ENCODE data around the gene C5orf34. TPM values are rescaled to one million over a fixed set of nuclear protein-coding genes. Genes with fewer than 3 reads are reported as not detected.
"Not testable (repeated sequence)": the region's sequence is repeated elsewhere in the genome, so short reads cannot be mapped to it uniquely, and the experiment has no call there.

The C5orf34 gene, protein sequence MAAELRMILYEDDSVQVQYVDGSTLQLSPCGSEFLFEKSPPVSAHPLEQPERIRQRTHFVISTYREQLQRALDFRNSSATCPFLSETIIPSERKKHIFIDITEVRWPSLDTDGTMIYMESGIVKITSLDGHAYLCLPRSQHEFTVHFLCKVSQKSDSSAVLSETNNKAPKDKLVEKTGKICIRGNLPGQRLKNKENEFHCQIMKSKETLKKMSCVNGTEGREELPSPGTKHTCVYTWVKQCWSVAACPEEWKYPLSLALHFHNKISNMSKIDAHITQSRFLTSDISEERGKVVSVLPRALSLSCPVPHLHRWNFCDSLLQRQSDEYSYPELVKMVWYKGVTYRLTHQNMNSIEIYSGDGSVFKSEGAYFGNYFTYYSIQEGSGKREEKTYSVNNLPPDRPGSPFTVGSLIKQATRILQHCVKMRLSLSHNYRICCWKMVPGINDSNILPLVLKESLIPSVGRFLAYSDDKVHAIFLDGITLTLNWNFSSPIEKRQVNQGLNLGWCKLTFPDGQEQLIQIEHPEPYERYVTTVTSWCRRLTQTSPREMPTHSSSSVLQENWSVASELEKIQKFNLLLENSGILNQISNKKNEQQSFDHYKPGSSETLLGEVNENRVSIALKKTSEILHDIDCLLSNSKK
- total RNA-seq, result 0.69 TPM

DNA sequence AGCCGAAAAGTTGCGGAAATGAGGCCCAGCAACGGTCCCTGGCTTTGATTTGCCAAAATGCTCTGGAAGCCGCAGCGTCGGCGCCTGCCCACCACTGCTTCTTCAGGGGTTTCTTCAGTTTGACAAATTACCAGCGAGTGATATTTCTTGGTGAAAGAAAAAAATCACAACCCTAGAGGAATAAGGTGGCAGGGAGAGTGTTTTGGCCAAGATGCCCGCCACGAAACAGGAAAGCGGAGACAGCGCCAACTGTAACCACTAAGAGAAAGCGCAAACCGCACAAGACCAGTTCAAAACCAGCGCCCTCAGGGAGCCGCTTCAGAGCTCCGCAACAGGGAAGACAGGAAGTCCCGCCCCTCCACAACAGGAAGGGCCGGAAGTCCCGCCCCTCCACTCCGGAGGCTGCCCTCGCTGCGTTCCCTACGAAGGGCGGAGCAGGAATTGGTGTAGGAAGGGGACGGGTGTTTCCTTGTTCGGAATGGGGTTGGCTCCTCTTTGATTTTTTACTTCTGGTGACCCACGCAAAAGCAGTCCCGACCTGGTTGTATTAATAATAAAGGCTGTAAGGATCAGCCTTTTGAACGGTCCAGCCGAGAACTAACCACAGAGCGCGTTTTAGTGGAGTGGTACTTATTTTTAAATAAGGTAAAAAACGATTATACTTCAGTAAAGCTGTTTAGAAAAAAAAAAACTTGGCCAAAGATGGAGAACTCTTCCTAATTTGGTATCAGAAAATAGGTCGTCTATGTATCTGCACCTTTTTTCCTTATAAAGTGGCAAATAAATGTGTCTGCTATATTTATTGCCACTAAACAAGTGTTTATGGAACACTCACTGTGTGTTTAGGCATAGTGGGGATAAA is at the start of gene C5orf34:
TSS of gene C5orf34 (minus strand) at position 333 of the 862 bp plus-strand sequence. CDS start 5,809 bp downstream, outside the sequence.
- DNase-seq (ENCODE audit: low spot score), result peak; percentile 97

DNA sequence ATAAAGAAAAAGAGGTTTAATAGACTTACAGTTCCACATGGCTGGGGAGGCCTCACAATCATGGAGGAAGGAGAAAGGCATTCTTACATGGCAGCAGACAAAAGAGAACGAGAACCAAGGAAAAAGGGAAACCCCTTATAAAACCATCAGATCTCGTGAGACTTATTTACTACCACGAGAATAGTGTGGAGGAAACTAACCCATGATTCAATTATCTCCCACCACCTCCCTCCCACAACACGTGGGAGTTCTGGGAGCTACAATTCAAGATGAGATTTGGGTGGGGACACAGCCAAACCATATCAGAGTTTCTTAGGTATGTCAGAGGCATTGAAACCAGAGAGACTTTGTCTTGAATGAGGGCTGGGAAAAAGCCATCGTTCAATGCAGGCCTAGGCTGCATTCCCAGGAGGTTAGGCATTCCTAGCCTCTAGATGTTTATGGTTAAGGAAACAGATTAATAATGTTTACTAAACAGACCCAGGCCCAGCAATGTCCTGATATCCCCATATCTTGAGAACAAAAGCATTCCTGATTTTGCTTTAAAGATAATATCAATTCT is 49.4 kb upstream of the C5orf34 start:
- DNase-seq (ENCODE audit: low spot score), result no peak

DNA sequence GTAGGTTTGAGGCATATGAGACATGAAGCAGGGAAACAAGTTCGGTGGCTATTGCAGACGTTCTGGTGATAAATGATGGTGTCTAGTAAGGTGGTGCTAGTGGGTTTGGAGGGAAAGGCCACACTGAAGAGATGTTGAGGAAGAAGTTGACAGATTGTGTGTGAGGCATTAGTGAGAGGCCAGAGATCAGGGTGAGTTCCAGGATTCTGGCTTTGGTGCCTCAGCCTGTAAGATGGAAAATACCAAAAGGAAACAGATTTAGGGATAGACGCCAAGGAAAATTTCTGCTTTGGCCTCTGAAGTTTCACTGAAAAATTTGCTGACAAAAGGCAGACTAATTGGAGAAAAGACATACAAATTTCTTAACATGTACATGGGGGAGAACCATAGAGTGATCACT is 48.4 kb upstream of the C5orf34 start:
- no peak for DNase-seq (ENCODE audit: low spot score)

DNA sequence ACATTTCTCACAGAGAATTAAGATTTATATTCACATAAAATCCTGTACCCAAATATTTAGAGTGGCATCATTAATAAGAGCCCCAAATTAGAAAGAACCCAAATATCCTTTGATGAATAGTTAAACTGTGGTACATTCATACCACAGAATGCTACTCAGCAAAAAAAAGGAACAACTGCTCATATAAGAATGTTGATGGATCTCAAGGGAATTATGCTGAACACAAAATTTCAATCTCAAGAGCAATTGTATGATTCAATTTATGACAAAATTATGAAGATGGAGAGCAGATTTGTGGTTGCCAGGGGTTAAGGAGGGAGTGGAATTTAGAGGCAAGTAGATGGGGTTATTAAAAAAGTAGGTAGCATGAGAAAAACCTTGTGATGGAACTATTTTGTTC is 46.4 kb upstream of the C5orf34 start:
- no peak for DNase-seq (ENCODE audit: low spot score)

DNA sequence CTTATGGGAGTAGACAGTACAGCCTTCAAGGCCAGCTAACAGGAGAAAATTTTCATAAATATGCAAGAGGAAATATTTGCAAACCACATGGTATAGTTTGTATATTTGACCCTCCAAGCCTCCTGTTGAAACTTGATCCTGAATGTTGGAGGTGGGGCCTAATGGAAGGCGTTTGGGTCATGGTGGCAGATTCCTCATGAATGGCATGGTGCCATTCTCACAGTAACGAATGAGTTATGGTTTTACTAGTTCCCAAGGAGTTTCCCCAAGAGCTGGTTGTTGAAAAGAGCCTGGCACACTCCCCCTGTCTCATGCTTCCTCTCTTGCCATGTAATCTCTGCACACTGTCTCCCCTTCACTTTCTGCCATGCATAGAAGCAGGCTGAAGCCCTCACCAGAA is 45.2 kb upstream of the C5orf34 start:
- DNase-seq (ENCODE audit: low spot score), result no peak

DNA sequence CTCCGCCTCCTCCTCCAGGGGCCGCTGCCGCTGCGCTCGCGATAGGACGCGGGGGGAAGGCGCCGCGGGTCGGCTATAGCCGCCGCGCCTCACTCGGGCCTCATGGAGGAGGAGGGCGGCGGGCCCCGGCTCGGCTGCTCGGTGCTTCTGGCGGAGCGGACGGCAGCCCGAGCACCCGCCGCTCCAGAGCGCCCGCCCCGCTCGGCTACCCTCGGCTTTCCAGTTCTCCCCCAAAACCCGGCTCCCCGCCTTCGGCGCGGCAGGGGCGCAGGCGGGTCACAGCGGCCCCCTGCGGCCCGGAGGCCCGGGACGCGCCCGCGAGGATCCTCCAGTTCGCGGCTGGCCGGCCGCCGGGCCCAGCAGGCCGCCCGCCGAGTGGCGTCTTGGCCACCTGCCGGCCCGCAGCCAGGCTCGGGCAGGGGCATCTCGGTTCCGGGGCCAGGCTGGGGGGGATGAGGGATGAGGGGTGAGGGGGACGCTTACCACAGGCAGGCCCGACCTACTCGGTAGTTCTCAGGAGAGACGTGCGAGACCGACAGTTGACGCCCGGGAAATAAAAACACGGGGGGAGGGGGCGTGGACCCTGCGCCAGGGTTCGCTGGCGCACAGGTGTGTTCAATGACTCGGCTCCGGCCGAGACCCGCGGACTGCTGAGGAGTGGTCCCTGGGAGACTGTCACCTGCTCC is 42.1 kb upstream of the C5orf34 start, which contains the start of gene PAIP1:
TSS of gene PAIP1 (minus strand) at position 221 of the 686 bp plus-strand sequence. CDS start 231 bp downstream, outside the sequence.
- peak; percentile 79 for DNase-seq (ENCODE audit: low spot score)

DNA sequence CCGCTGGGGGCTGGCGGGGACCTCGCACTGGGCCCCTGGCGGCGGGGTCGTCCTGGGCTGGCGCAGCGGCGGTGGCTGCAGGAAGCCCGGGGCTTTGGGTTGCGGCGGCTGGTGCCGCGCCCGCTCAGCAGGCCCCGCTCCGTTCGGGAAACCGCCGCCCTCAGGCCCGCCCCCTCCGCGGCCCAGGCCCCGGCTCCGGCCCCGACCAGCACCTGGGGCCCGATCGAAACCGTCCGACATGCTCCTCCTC is 41.6 kb upstream of the C5orf34 start:
- DNase-seq (ENCODE audit: low spot score), result not testable (repeated sequence)

DNA sequence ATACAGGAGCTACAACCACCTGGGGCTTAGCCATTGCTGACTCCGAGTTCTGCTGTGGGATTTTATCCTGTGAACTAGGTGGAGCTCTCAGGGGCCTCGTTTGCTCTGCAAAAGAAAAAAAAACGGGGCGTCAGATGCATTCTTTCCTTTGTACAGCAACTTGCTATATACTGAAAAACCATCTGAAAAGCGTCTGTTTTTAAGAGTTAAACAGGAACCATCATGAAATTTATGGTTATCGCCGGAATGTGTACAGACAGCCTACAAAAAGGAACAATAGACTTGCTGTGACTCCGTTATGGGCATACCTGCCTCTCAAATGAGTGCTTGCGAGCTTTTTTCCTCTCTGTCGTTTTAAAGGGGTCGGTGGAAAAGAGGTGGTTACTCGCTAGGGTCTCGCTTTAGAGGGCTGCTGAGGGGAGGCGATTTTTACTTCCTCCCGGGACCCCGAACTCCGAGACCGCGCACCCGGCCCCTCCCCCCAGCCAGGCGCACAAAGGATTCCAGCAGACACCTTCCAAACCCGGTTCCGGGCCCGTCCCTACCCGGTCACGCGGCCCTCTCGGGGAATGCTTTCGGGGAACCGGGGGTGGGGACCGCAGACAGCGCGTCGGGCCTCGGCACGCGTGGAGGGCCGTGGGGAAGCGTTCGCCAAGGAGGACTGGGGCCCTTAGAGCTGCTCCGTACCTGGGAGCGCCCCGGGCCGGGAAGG is 41.1 kb upstream of the C5orf34 start:
- DNase-seq (ENCODE audit: low spot score), result peak; percentile 40

DNA sequence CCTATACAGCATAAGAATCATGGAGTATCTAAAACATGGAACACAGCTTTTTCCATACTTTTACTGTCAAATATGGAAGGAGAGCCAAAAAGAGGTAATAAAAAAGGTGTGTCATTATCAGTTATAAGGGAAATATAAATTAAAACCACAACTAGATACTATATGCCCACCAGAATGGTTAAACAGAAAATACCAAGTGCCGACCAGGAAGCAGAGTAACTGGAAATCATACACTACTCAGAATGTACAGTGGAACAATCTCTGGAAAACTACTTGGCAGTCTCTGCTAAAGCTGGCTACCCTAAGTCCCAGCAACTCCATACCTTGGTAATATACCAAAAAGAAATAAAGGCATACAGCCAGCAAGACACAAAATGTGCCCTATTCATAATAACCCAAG is 39.5 kb upstream of the C5orf34 start:
- no peak for DNase-seq (ENCODE audit: low spot score)

DNA sequence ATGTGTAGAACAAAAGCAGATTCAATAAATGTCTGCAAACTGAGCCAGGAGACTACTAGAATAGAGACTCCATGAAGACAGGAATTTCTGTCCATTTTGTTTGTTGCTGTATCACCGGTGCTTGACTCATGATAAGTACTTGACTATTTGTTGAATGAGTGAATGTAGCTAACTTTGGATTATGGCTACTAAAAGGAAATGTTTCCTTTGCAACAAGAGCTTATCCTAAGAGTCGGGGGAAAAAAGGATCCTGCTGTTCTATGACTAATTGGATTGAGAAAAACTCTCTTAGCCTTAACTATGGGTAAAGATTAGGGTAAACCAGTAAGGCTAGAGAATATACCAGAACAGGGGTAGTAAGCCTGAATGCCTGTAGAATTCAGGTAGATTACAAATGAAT is 38.4 kb upstream of the C5orf34 start:
- no peak for DNase-seq (ENCODE audit: low spot score)

DNA sequence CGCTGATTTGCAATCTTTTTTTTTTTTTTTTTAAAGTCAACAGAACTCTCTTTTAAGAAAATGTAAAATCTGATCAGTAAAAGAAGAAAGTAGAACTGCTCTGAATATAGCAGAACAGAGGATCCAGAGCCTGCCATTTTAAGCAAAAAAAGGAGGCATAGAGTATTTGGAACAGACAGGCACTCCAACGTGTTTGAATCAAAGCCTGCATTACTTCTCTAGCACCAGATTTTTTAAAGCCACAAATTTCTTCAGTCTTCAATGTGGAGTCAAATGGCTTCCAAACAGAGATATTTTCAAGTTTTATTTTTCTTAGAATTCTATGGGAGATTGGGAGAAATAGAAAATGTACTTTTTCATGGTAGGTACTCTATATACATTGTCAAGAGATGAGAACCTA is 36.8 kb upstream of the C5orf34 start:
- no peak for DNase-seq (ENCODE audit: low spot score)

DNA sequence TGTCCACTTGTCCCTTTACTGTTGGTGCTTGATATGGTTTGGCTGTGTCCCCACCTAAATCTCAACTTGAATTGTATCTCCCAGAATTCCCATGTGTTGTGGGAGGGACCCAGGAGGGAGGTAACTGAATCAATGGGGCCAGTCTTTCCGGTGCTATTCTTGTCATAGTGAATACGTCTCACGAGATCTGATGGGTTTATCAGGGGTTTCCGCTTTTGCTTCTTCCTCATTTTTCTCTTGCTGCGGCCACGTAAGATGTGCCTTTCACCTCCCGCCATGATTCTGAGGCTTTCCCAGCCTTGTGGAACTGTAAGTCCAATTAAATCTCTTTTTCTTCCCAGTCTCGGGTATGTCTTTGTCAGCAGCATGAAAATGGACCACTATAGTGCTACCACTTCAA is 34.3 kb upstream of the C5orf34 start:
- DNase-seq (ENCODE audit: low spot score), result not testable (repeated sequence)

DNA sequence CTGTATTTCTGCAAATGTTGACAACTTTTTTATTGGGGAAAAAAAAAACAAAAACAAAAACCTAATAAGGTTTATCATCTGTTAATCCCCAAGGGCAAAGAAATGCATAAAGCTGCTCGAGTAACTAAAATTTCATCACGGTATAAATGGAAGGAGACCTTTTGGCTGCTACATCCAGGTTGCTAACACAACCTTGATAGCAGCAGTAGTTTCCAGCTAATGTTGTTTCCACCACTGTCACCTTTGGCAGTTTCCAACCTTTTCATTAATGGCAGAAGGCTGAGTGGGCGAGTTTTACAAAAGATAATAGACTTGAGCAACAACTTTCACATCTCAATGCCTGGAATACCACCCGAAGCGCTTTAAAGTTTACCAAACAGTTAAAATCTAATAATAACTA is 33.4 kb upstream of the C5orf34 start:
- no peak for DNase-seq (ENCODE audit: low spot score)

DNA sequence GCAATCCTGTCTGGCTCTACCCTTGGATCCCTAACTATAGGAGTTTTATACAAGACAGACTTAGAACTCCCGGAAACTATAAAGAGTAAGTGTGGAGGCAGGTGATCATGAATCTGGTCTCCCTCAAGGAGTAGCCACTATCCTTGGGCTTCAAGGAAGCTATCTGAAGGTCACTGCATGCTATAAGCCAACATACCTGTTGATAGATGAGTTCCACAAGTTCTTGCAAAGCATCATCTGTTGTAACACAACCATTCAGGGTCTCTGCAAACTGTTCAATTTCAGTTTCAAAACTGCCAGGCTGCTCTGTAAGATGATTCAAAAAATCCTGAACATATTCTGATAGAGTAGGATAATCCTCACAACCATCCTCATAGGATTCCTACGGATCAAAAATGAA is 32.6 kb upstream of the C5orf34 start:
- DNase-seq (ENCODE audit: low spot score), result no peak

DNA sequence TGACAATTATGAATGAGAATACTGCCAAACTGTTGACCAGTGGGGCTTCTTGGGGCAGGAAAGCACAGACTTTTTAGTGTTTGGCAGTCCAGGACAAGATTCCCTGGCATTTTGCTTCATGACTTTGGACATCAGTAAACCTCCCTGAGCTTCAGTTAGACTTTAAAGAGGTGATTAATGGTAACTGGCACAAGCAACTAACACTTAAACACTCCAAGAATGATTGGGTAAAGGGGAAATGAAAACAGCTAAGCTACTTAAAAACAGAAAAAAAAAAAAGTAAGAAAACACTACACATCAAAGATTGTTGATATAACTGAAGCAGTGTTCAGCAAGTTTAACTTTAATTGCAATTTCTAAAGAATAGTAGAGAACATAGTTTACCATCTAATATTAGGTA is 28.5 kb upstream of the C5orf34 start:
- DNase-seq (ENCODE audit: low spot score), result no peak

DNA sequence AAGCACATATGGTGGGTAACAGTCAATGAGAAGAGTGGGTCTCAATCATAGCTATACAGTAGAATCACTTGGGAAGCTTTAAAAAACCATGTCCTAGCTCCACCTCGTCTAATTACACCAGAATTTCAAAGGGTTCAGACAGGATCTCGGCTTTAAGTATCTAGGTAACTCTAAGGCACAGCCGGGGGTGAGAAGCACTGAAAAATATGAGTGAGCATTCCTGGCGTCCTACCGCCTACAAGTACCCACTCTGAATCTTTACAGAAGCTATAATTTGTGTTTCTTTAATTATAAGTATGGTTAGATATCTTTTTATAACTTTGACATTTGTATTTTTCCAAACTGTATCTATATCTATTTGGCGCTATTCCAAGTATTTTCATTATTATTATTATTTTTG is 25.8 kb upstream of the C5orf34 start:
- DNase-seq (ENCODE audit: low spot score), result no peak

DNA sequence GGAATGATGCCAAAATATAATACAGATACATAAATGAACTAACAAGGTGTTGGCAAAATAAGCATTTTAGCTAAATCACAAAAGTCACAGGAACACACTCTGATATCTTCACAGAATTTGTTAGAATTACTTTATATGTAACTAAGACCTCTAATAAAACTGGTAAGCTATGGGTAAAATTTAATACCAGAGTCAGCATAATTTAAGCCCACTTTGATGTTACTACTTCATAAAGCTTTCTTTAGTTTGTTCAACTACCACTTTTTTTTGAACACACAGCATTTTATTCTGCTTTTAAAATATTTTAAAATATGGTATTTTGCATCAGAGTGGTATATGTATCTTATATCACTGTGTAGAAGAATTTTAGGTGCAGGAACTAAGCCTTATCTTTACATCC is 22.0 kb upstream of the C5orf34 start:
- no peak for DNase-seq (ENCODE audit: low spot score)

DNA sequence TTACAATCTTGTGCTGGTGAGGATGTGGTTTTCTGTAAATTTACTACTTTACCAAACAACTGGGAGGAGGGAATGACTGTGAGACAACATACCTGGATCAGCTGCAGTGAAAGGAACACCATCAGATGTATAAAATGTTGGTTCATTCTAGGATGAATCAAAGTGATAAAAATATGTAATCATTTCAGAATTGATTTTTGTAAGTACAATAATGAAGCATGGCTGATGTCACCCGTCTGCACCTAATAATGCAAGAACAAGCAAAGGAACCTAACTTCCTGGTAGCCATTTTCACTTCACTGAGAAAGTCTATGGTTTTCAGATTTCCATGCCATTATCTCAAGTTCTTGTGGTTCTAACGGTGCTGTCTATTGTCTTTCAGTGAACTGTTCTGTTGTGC is 18.7 kb upstream of the C5orf34 start:
- no peak for DNase-seq (ENCODE audit: low spot score)

DNA sequence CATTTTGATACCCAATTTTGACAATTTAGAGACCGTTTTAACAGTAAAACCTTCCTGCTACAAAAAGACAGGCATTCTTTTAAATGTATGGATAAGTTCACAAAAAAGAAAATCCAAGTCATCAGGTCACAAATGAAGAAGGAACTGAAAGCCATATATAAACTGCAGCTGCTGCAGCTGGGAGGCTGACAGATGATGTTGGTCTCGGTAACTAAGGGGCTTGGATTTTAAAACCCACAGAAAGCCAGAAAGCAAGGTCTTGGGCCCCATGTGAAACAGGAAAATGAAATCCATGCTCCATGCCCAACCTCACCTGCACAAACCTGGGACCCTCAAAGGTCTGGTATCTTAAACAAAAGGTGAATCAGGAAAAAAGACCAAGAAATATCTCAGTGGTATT is 15.7 kb upstream of the C5orf34 start:
- DNase-seq (ENCODE audit: low spot score), result no peak

DNA sequence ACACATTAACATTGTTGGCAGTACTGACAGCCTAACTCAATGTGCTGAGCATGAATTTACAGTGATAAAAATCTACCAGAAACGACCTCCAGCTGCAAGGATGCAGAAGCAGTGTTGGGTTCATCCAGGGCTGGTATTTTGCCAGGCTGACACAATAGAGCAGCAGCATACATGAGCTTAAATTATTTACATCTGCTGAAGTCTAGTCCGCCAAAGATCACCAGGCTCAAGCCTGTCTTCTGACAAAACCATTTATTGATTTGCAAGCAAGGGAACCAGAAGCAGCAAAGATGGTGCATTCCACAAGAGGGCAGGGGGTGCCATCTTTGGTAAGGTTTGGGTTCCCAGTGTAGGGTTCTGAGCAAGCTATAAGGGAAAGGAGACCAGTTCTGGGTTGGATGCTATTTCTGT is 8.7 kb upstream of the C5orf34 start:
- no peak for DNase-seq (ENCODE audit: low spot score)

DNA sequence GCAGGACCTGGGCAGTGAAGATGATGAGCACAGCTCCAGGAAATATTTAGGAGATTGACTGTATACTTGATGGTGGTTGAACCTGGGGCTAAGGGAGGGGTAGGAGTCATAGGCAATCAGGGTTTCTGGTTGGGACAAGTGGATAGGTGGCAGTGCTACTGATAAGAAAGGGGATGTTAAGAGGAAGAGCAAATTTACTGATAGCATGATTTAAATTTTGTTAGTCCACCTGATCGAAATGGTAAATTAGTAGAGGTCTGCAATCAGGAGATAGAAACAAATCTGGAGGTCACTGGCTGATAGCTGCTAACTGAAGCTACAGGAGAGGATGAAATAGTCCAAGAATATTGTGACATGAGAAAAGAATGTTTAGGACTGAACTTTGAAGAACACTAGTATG is 5.7 kb upstream of the C5orf34 start:
- no peak for DNase-seq (ENCODE audit: low spot score)
